ENCODE results near the gene ZNF275. TPM values are rescaled to one million over a fixed set of nuclear protein-coding genes. Genes with fewer than 3 reads are reported as not detected.
"Not testable (repeated sequence)": the region's sequence is repeated elsewhere in the genome, so short reads cannot be mapped to it uniquely, and the experiment has no call there.

ZNF275 gene, protein sequence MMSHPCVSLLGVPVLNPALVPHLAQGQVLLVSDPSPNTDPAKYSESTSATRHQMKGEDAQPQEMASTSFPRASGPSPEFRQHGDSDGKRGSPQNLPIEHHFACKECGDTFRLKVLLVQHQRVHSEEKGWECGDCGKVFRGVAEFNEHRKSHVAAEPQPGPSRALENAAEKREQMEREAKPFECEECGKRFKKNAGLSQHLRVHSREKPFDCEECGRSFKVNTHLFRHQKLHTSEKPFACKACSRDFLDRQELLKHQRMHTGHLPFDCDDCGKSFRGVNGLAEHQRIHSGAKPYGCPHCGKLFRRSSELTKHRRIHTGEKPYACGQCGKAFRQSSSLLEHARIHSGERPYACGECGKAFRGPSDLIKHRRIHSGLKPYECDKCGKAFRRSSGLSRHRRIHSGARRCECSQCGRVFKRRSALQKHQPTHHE
- 5.3 TPM for polyA plus RNA-seq (2013, experiment 1 of 2)
- 6.5 TPM for polyA plus RNA-seq (2013, experiment 2 of 2)

DNA sequence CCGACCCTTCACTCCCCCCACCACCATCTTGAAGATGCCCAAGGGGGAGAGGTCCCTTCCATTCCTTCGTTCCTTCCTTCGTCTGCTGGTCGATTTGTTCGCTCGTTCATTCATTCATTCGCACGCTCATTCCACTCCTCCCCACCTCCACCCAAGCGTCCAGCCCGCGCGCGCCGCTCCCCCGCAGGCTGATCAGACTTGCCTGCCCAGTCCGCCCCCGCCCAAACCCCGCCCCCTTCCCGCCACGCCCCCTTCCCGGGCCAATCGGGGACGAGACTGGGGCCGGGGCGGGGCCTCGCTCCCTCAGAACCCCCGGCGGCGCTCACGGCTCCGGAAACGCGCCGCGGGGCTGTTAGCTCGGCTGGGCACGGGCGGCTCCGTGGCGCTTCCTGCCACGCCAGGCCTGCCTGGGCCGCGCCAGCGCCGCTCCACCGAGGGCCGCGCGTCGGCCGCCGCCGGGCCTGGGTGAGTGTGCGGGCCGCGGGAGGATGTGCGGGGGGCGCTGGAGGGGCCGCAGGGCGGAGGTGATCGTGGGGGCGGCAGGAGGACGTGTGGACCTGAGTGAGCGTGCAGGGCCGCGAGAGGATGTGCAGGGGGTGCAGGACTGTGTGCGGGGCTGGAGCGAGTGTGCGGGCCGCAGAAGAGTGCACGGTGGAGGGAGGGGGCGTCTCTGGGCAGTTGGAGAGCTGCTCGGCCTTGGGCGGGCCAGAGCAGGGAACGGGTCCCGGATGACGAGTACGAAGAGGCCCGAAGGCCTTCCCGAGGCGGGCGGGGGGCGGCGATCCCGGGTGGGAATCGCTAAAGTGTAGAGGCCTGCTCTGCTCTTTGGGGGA lies at the start of gene ZNF275:
Gene ZNF275, plus strand, starts transcription at position 333 of the 833 bp plus-strand sequence. CDS start 2,527 bp downstream, outside the sequence.
- Histone ChIP-seq H3K9me3 (ENCODE audit: insufficient read depth, low read depth, low read length) (no peaks in the 10 kb centered on the region), H3K36me3 (ENCODE audit: insufficient read depth, low read length) (peaks cover 6% of the 10 kb centered on the region; the same call in 1 of the 2 replicates), H3K9ac (ENCODE audit: low read depth, low read length) (peak within 1 kb of the TSS; percentile 88), H3K27me3 (ENCODE audit: insufficient read depth, low read length) (peaks cover 5% of the 10 kb centered on the region; the same call in 1 of the 2 replicates), H3K4me3 (ENCODE audit: low read length) (peak within 1 kb of the TSS; percentile 73), H3K27ac (ENCODE audit: low read depth, low read length) (no peak within 1 kb of the TSS), H3K4me1 (ENCODE audit: insufficient read depth, low read length) (peaks cover 10% of the 10 kb centered on the region; the same call in 1 of the 2 replicates)
- WGBS = under 1% methylated on average over 83 of the region's 86 CpGs

DNA sequence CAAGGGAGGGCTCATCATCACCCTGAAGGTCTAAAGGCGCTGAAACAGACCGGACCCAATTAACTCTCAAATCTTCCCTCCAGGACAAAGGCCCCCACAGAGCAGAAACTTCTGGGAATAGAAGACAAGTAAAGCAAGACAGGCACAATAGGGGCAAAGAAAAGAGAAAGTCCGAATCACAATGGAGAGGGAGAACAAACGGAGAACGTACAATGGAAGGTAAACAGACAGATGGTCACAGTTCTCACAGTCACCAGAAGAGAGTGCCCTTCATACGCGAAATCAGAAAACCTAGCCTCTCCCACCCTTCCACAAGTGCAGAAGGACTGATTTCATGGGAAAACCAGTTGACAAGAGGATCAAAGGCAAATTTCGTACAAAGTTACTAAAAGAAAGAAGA lies 48.3 kb upstream of the ZNF275 start:
- not testable (repeated sequence) for H3K9me3 ChIP-seq (ENCODE audit: insufficient read depth, low read depth, low read length); H3K4me3 ChIP-seq (ENCODE audit: low read length); H3K9ac ChIP-seq (ENCODE audit: low read depth, low read length); H3K27me3 ChIP-seq (ENCODE audit: insufficient read depth, low read length); H3K27ac ChIP-seq (ENCODE audit: low read depth, low read length); H3K36me3 ChIP-seq (ENCODE audit: insufficient read depth, low read length); H3K4me1 ChIP-seq (ENCODE audit: insufficient read depth, low read length)
- no CpG with 5 or more reads among the region's 8 CpGs for WGBS

DNA sequence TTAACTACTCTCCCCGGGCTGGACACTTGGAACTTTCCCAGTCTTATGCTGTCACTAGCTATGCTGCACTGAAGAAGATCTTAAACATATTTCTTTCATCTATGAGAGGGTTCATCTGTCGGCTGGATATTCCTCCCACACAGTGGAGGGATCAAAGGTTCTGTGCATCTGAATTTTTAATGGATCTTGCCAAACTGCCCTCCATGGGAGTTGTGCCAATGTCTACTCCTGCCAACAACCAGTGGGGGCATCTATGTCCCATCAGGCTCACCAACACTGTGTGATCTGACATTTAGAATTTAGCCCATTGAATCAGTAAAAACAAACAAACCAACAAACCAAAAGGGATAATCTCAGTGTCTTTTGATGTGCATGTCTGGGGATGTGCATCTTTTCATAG lies 45.1 kb upstream of the ZNF275 start:
- H3K36me3 ChIP-seq (ENCODE audit: insufficient read depth, low read length); H3K4me1 ChIP-seq (ENCODE audit: insufficient read depth, low read length); H3K9me3 ChIP-seq (ENCODE audit: insufficient read depth, low read depth, low read length); H3K9ac ChIP-seq (ENCODE audit: low read depth, low read length); H3K4me3 ChIP-seq (ENCODE audit: low read length); H3K27ac ChIP-seq (ENCODE audit: low read depth, low read length); H3K27me3 ChIP-seq (ENCODE audit: insufficient read depth, low read length): not testable (repeated sequence)
- no CpG with 5 or more reads among the region's 2 CpGs for WGBS

DNA sequence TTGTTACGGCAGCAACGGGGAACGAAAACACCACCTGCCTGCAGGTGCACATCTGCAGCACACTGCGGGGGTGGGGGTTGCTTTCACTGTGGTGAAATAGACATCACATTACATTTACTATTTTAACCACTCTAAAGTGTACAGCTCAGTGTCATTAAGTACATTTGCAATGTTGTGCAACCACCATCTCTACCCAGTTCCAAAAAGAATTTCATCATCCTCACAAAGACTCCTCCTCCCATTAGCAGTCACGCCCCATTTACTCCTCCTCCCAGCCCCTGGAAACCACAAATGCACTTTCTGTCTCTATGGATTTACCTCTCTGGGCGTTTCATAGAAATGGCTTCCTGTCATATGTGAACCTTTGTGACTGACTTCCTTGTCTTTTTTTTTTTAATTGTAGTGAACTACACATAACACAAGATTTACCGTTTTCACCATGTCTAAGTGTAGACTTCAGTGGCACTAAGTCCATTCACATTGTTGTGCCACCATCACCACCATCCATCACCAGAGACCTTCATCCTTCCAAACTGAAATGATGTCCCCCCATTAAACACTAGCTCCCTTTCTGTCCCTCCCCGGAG lies 40.4 kb upstream of the ZNF275 start:
- not testable (repeated sequence) for H3K4me1 ChIP-seq (ENCODE audit: insufficient read depth, low read length); H3K4me3 ChIP-seq (ENCODE audit: low read length); H3K36me3 ChIP-seq (ENCODE audit: insufficient read depth, low read length); H3K9me3 ChIP-seq (ENCODE audit: insufficient read depth, low read depth, low read length); H3K27ac ChIP-seq (ENCODE audit: low read depth, low read length); H3K27me3 ChIP-seq (ENCODE audit: insufficient read depth, low read length); H3K9ac ChIP-seq (ENCODE audit: low read depth, low read length)
- 91% methylated on average over 3 of the region's 8 CpGs for WGBS

DNA sequence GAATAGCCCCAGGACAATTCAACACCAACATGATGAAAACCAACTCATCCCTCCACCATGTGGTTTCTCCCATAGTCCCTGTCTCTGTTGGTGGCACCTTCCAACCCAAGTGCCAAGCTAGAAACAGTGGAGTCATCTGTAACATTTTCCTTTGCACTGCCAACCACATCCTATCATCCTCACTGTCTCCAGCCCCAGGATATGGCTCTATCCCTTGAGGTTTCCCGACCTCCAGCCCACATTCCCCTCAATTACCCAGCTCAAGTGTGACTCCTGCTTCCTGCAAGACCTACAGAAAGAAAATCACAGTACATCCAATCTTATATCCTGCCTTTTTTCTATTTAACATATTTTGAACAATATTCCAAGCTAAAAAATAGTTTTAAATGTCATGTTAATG lies 36.6 kb upstream of the ZNF275 start:
- WGBS = 95% methylated on average over 1 of the region's 1 CpG
- Histone ChIP-seq H3K27me3 (ENCODE audit: insufficient read depth, low read length) (no peaks in the 10 kb centered on the region), H3K9me3 (ENCODE audit: insufficient read depth, low read depth, low read length) (no peaks in the 10 kb centered on the region), H3K4me1 (ENCODE audit: insufficient read depth, low read length) (no peaks in the 10 kb centered on the region), H3K27ac (ENCODE audit: low read depth, low read length) (no peak overlapping the region), H3K4me3 (ENCODE audit: low read length) (no peak overlapping the region), H3K9ac (ENCODE audit: low read depth, low read length) (no peak overlapping the region), H3K36me3 (ENCODE audit: insufficient read depth, low read length) (no peaks in the 10 kb centered on the region)

DNA sequence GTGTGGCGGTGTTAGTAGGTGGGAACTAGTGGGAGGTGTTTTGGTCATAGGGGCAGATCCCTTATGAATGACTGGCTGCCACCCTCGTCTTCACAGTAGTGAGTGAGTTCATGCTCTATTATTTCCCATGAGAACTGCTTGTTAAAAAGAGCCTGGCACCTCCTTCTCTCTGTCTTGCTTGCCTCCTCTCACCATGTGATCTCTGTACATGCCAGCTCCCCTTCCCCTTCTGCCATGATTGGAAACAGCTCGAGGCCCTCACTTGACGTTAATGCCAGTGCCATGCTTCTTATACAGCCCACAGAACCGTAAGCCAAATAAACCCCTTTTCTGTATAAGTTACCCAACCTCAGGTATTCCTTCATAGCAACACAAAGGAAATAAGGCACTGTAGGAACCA lies 34.1 kb upstream of the ZNF275 start:
- Histone ChIP-seq H3K27ac (ENCODE audit: low read depth, low read length) (no peak overlapping the region), H3K9ac (ENCODE audit: low read depth, low read length) (no peak overlapping the region), H3K36me3 (ENCODE audit: insufficient read depth, low read length) (no peaks in the 10 kb centered on the region), H3K27me3 (ENCODE audit: insufficient read depth, low read length) (no peaks in the 10 kb centered on the region; the same call in 1 of the 2 replicates), H3K9me3 (ENCODE audit: insufficient read depth, low read depth, low read length) (no peaks in the 10 kb centered on the region), H3K4me3 (ENCODE audit: low read length) (no peak overlapping the region), H3K4me1 (ENCODE audit: insufficient read depth, low read length) (no peaks in the 10 kb centered on the region)
- 93% methylated on average over 5 of the region's 5 CpGs for WGBS

DNA sequence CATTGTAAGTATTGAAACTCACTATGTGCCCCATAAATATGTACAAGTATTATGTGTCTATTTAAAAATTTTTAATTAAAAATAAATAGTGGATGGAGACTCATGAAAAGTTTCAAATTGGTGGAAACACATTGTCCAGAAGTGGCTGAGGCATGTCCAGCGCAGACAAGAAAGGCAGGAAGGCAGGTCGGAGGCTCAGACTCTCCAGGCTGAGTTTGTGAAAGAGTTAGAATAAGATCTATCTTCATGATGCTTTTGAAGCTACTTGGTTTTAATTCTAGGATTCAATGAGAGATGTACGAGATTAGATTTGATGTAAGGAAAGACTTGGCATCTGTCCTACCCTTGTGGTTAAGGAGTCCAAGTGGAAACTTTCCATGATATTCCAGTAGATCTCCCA lies 32.2 kb upstream of the ZNF275 start:
- Histone ChIP-seq H3K9me3 (ENCODE audit: insufficient read depth, low read depth, low read length) (no peaks in the 10 kb centered on the region), H3K36me3 (ENCODE audit: insufficient read depth, low read length) (no peaks in the 10 kb centered on the region), H3K4me1 (ENCODE audit: insufficient read depth, low read length) (no peaks in the 10 kb centered on the region), H3K4me3 (ENCODE audit: low read length) (no peak overlapping the region), H3K27ac (ENCODE audit: low read depth, low read length) (no peak overlapping the region), H3K27me3 (ENCODE audit: insufficient read depth, low read length) (no peaks in the 10 kb centered on the region; the same call in 1 of the 2 replicates), H3K9ac (ENCODE audit: low read depth, low read length) (no peak overlapping the region)
- 92% methylated on average over 3 of the region's 3 CpGs for WGBS

DNA sequence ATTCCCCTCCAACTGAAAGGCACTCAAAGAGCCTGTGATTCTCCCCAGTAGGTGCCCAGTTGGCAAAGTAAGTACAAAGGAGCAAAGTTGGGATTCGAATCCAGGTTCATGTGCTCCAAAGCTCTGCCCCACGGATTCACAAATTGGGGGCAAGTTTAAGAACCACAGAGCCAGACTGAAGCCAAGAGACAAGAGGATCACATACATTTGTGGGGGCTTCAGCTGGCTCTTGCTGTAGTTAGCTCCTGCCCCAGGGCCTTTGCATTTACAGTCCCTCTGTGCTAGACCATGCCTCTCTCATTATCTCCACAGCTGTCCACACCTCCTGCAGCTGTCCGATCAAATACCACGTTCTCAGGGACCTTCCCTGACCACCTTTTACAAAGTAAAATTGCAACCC lies 31.2 kb upstream of the ZNF275 start:
- Histone ChIP-seq H3K9ac (ENCODE audit: low read depth, low read length) (no peak overlapping the region), H3K4me3 (ENCODE audit: low read length) (no peak overlapping the region), H3K9me3 (ENCODE audit: insufficient read depth, low read depth, low read length) (no peaks in the 10 kb centered on the region), H3K36me3 (ENCODE audit: insufficient read depth, low read length) (no peaks in the 10 kb centered on the region), H3K27me3 (ENCODE audit: insufficient read depth, low read length) (no peaks in the 10 kb centered on the region; the same call in 1 of the 2 replicates), H3K27ac (ENCODE audit: low read depth, low read length) (no peak overlapping the region), H3K4me1 (ENCODE audit: insufficient read depth, low read length) (no peaks in the 10 kb centered on the region)
- WGBS = 90% methylated on average over 4 of the region's 4 CpGs

DNA sequence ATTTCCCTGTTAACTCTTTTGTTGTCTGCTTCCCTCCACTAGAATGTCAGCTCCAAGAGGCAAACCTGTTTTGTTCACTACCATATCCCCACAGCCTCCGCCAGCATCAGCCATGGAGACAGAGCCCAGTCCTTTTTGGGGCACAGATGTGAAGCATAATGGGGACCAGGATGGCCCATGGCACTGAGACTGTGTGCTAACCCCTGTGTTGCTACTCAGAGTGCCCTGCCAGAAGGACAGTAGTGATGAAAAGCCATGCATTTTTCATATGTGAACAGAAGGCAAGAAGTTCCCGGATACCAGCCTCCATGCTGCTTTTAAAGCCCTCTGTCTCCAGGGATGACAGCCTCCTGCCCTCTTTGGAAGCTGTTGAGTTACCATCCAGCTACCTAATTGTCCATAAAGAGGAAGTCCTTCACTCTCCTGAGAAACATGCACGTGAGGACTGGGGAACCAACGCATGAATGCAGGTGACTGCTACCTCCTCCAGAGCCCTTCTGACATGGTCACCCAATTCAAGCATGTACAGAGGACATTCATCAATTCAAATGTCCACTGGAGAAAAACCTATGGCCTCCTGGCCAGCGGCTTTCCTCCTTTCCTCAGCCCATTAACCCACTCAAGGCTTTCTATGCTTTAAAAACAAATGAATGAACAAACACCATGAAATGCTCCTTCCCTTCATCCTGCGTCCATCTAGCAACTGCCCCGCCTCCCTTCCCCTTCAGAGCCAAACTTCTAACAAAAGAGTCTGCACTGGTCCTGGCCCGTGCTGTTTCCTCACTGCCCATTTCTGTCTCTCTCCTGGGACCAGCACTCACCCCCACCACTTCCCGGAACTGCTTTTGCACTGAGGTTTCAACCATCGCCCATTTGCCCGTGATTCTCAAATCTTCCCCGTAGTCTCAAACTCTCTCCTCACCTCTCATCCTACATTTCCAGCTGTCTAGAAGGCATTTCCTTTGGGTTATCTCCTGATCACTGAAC lies 30.4 kb upstream of the ZNF275 start:
- H3K36me3 ChIP-seq (ENCODE audit: insufficient read depth, low read length) = no peaks in the 10 kb centered on the region
- no peak overlapping the region for H3K27ac ChIP-seq (ENCODE audit: low read depth, low read length)
- no peak overlapping the region for H3K9ac ChIP-seq (ENCODE audit: low read depth, low read length)
- H3K27me3 ChIP-seq (ENCODE audit: insufficient read depth, low read length) = no peaks in the 10 kb centered on the region; the same call in 1 of the 2 replicates
- no peak overlapping the region for H3K4me3 ChIP-seq (ENCODE audit: low read length)
- WGBS = 79% methylated on average over 12 of the region's 12 CpGs
- no peaks in the 10 kb centered on the region for H3K4me1 ChIP-seq (ENCODE audit: insufficient read depth, low read length)
- H3K9me3 ChIP-seq (ENCODE audit: insufficient read depth, low read depth, low read length) = no peaks in the 10 kb centered on the region

DNA sequence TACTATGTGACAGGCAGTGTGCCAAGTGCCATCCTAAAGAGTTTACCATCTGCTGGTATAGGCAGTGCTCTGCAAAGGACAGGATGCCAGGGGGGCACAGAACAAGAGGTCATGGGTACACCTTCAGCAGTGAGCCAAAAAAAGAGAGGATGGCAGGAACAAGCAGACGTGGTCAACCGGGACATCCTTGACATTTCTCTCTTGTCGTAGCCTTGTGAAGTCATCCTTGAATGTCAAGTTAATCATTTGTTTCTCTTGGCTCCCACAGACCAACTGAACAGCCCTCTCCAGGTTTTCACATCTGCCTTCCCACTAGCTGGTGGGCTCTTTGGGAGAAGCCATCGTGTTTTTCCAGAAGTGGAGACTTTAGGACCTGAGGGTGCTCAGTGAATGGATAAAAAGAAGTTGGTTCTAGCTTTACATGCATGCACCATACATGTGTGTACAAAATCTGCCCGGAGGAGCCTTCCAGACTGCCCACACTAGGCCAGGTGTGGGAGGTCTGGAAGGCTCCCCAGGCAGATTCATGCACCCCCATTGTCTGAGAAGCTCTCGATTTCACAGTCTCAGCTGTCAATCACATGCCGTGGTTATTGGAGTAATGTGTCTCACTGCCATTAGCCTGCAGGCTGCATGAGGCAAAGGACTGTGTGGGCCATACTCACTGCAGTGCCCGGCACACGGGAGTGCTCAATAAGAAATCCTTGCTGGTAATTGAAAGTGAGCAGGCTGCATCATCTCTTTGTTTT lies 28.8 kb upstream of the ZNF275 start:
- Histone ChIP-seq H3K4me3 (ENCODE audit: low read length) (no peak overlapping the region), H3K27me3 (ENCODE audit: insufficient read depth, low read length) (no peaks in the 10 kb centered on the region; the same call in 1 of the 2 replicates)

More for the DNA sequence above, 28.8 kb upstream of the ZNF275 start:
- no peaks in the 10 kb centered on the region for H3K9me3 ChIP-seq (ENCODE audit: insufficient read depth, low read depth, low read length)
- H3K4me1 ChIP-seq (ENCODE audit: insufficient read depth, low read length) = no peaks in the 10 kb centered on the region
- H3K27ac ChIP-seq (ENCODE audit: low read depth, low read length) = no peak overlapping the region
- H3K9ac ChIP-seq (ENCODE audit: low read depth, low read length) = no peak overlapping the region
- H3K36me3 ChIP-seq (ENCODE audit: insufficient read depth, low read length) = no peaks in the 10 kb centered on the region
- 97% methylated on average over 9 of the region's 9 CpGs for WGBS

Measured in HUES64 (cell line).